IMR-90 (cell line): ENCODE measurements around the gene HOGA1. TPM values are rescaled to one million over a fixed set of nuclear protein-coding genes. Genes with fewer than 3 reads are reported as not detected.

ENCODE experiments used
- ATAC-seq: fragments of 200-7000 bp; cut with Tn5 transposase; 2 replicates; pipeline ENCODE4 v1.9.1; 2020; ENCODE audit warnings: low read depth, mild to moderate bottlenecking, moderate library complexity
- BruUV-seq: library from RNA; stranded (reverse); fragments of 400-500 nt; replicated peaks from 2 replicates; lab custom pipeline; 2021; lab: Mats Ljungman, UMichigan
- CTCF ChIA-PET: fragments of 300-600 bp; formaldehyde crosslinking; extraction: SDS; loops from one replicate; lab custom pipeline; 2021; ENCODE audit warnings: antibody characterized with exemption; lab: Yijun Ruan, JAX
- POLR2A ChIA-PET: fragments of 300-600 bp; sonication (Branson Sonifier 250); formaldehyde crosslinking; loops from one replicate; lab custom pipeline; 2022; ENCODE audit warnings: antibody characterized with exemption; ENCODE audit not compliant: unreplicated experiment; lab: Charles Lee
- DNase-seq: peaks from one replicate; pipeline ENCODE4 v3.0.0; 2013
- H2AFZ ChIP-seq: replicated peaks from 2 replicates; pipeline ENCODE3; 2013; ENCODE audit warnings: low read length, mild to moderate bottlenecking; ENCODE audit not compliant: poor library complexity
- H2AK5ac ChIP-seq: 2 replicates; pipeline ENCODE4 v1.6.1; 2013; ENCODE audit warnings: low read depth, low read length, inconsistent platforms
- H2AK9ac ChIP-seq: replicated peaks from 2 replicates; pipeline ENCODE3; 2013; ENCODE audit warnings: mild to moderate bottlenecking, low read depth, low read length, moderate library complexity; ENCODE audit not compliant: poor library complexity
- H2BK120ac ChIP-seq: 2 replicates; pipeline ENCODE4 v1.6.1; 2013; ENCODE audit warnings: low read depth, low read length, inconsistent platforms
- H2BK15ac ChIP-seq: 3 replicates; pipeline ENCODE4 v1.6.1; 2013; ENCODE audit warnings: low read depth, low read length, inconsistent platforms
- H2BK20ac ChIP-seq: 2 replicates; pipeline ENCODE4 v1.6.1; 2013; ENCODE audit warnings: low read depth, mild to moderate bottlenecking, inconsistent platforms, low read length, moderate library complexity
- H2BK5ac ChIP-seq: 2 replicates; pipeline ENCODE4 v1.6.1; 2013; ENCODE audit warnings: mild to moderate bottlenecking, low read depth, low read length, inconsistent platforms; ENCODE audit not compliant: poor library complexity, severe bottlenecking
- H3K14ac ChIP-seq: replicated peaks from 2 replicates; pipeline ENCODE4 v1.6.1; 2013; ENCODE audit warnings: low read depth, low read length, inconsistent platforms
- H3K18ac ChIP-seq: 2 replicates; pipeline ENCODE4 v1.6.1; 2013; ENCODE audit warnings: low read depth, low read length, control low read depth
- H3K23ac ChIP-seq: 2 replicates; pipeline ENCODE4 v1.6.1; 2013; ENCODE audit warnings: low read depth, low read length, inconsistent platforms
- H3K27ac ChIP-seq: 2 replicates; pipeline ENCODE4 v1.5.1; 2013; ENCODE audit warnings: mild to moderate bottlenecking, control low read depth, low read length; ENCODE audit not compliant: insufficient read depth
- H3K27me3 ChIP-seq: 2 replicates; pipeline ENCODE4 v1.6.1; 2013; ENCODE audit warnings: low read length; ENCODE audit not compliant: control insufficient read depth, insufficient read depth
- H3K36me3 ChIP-seq: 2 replicates; pipeline ENCODE4 v1.6.1; 2013; ENCODE audit warnings: low read length, mixed read lengths; ENCODE audit not compliant: control insufficient read depth, insufficient read depth
- H3K4ac ChIP-seq: 2 replicates; pipeline ENCODE4 v1.6.1; 2013; ENCODE audit warnings: low read depth, low read length, inconsistent platforms
- H3K4me1 ChIP-seq: 2 replicates; pipeline ENCODE4 v1.6.1; 2013; ENCODE audit warnings: low read length, mixed read lengths; ENCODE audit not compliant: control insufficient read depth, insufficient read depth
- H3K4me2 ChIP-seq: 2 replicates; pipeline ENCODE4 v1.6.1; 2013; ENCODE audit warnings: low read depth, mild to moderate bottlenecking, control low read depth, low read length, moderate library complexity
- H3K4me3 ChIP-seq: 2 replicates; pipeline ENCODE4 v1.5.1; 2013; ENCODE audit warnings: low read depth, mild to moderate bottlenecking, control low read depth, low read length, moderate library complexity; ENCODE audit not compliant: insufficient read depth
- H3K56ac ChIP-seq: 2 replicates; pipeline ENCODE4 v1.6.1; 2013; ENCODE audit warnings: low read length, inconsistent platforms; ENCODE audit not compliant: insufficient read depth; ENCODE audit errors: extremely low read depth
- H3K79me1 ChIP-seq, 2 experiments: 2 replicates each; pipeline ENCODE4 v1.6.1; 2013; ENCODE audit warnings: low read length in 2 of 2, inconsistent platforms in 1 of 2, low read depth in 1 of 2
- H3K9ac ChIP-seq: 2 replicates; pipeline ENCODE4 v1.6.1; 2013; ENCODE audit warnings: low read depth, low read length, control low read depth
- H3K9me1 ChIP-seq: 2 replicates; pipeline ENCODE4 v1.6.1; 2013; ENCODE audit warnings: low read length, inconsistent platforms; ENCODE audit not compliant: insufficient read depth
- H3K9me3 ChIP-seq: 2 replicates; pipeline ENCODE4 v1.6.1; 2013; ENCODE audit warnings: low read length; ENCODE audit not compliant: control insufficient read depth, insufficient read depth
- H4K20me1 ChIP-seq: 2 replicates; pipeline ENCODE4 v1.6.1; 2013; ENCODE audit warnings: low read length, inconsistent platforms; ENCODE audit not compliant: insufficient read depth
- H4K5ac ChIP-seq: 2 replicates; pipeline ENCODE4 v1.6.1; 2013; ENCODE audit warnings: mild to moderate bottlenecking, low read depth, low read length, control low read depth
- H4K8ac ChIP-seq, 2 experiments: 2 replicates each; pipeline ENCODE4 v1.6.1; 2013; ENCODE audit warnings: low read depth in 2 of 2, low read length in 2 of 2, control low read depth in 1 of 2, inconsistent platforms in 1 of 2
- H4K91ac ChIP-seq: 2 replicates; pipeline ENCODE4 v1.6.1; 2013; ENCODE audit warnings: low read depth, low read length, inconsistent platforms; ENCODE audit not compliant: insufficient read depth
- BHLHE40 ChIP-seq: fragments of 150-350 bp; IDR thresholded peaks from 2 replicates; pipeline ENCODE4 v1.6.1; 2016; ENCODE audit warnings: mild to moderate bottlenecking, low read depth, low read length
- FOS ChIP-seq: fragments of 150-350 bp; IDR thresholded peaks from 2 replicates; pipeline ENCODE4 v1.6.1; 2016; ENCODE audit warnings: low read depth, low read length
- NFE2L2 ChIP-seq: fragments of 150-350 bp; IDR thresholded peaks from 2 replicates; pipeline ENCODE4 v1.6.1; 2016; ENCODE audit warnings: low read depth, mild to moderate bottlenecking, low read length
- RFX5 ChIP-seq: IDR thresholded peaks from 2 replicates; pipeline ENCODE4 v1.8.0; 2012; ENCODE audit warnings: low read depth, mild to moderate bottlenecking, low read length, moderate library complexity
- WGBS, 2 experiments: methylation state at CpG; one replicate each; pipeline versions ENCODE4 v1.1.5 to v1.1.7; 2013; ENCODE audit warnings: missing lambda C conversion rate in 2 of 2; ENCODE audit not compliant: insufficient read length in 1 of 2; ENCODE audit errors: extremely low coverage in 2 of 2; 5-methylcytosine and 5-hydroxymethylcytosine counted together
- dilution Hi-C: fragments of 300-500 bp; cut with HindIII; formaldehyde crosslinking; loops from one replicate; pipeline ENCODE4 v1.14.3; 2018; ENCODE audit warnings: low sequenced_read_pairs; ENCODE audit not compliant: unreplicated experiment
- in situ Hi-C: fragments of 300-500 bp; cut with MboI; formaldehyde crosslinking; loops from 3 replicates; pipeline ENCODE4 v1.14.3; 2019; ENCODE audit warnings: low sequenced_read_pairs, inconsistent platforms, mixed read lengths
- intact Hi-C: fragments of 100-400 bp; cut with micrococcal nuclease; formaldehyde crosslinking; loops from 2 replicates; pipeline ENCODE4 v1.10.0; 2022
- polyA plus RNA-seq, 3 experiments: library from polyadenylated mRNA; depleted of rRNA; stranded (reverse); fragments of >200 nt; gene quantifications; 2 replicates each; pipeline ENCODE4 v1.2.3, GENCODE V29; 2012; ENCODE audit warnings: low replicate concordance in 1 of 3
- total RNA-seq: library from RNA; depleted of rRNA; stranded (reverse); fragments of >200 nt; gene quantifications from 2 replicates; pipeline ENCODE4 v1.2.3, GENCODE V29; 2012

HOGA1 gene
- total and polyA plus RNA-seq, 2 of the 4 experiments (the other 2 are of a cell fraction): 0.36 to 0.41 TPM

- CTCF ChIA-PET: interaction anchor here (0.6 to 0.8 kb wide), 3 partner anchors 67 to 174 kb away, joined by 3 read pairs; partner anchors contain the start of genes PI4K2A and RRP12
- dilution Hi-C loops (no loop called here), in situ Hi-C loops (loop anchor here (10.0 kb wide), 1 partner anchor 160 kb away; the partner anchor contains the start of gene ZFYVE27), intact Hi-C loops (loop anchor here (5.0 kb wide), 1 partner anchor 158 kb away; no protein-coding TSS in a partner anchor)
- H3K27me3 ChIP-seq: no peaks in the 10 kb centered on the region; the same call in 1 of the 2 replicates
- WGBS, 2 experiments: 86% methylated on average over 1 of the region's 4 CpGs; no CpG with 5 or more reads in 1 of the 2 experiments
- no peaks in the 10 kb centered on the region for H3K9me3 ChIP-seq
- no peak overlapping the region for H3K9ac ChIP-seq
- H3K56ac ChIP-seq: no peak overlapping the region
- no peak overlapping the region for H4K5ac ChIP-seq
- DNase-seq (peak; percentile 42), ATAC-seq (peak; percentile 47)
- H4K91ac ChIP-seq: peak overlapping the region; percentile 24; the same call in 1 of the 2 replicates
- H3K14ac ChIP-seq: peak overlapping the region; percentile 13; the same call in 1 of the 2 replicates
- peaks cover 16% of the 10 kb centered on the region for H3K4me1 ChIP-seq
- peak overlapping the region; percentile 68 for H2AFZ ChIP-seq
- peaks cover 11% of the 10 kb centered on the region for H3K9me1 ChIP-seq
- H2AK9ac ChIP-seq: peak overlapping the region; percentile 40
- H3K4ac ChIP-seq: peak overlapping the region; percentile 48
- BruUV-seq: no TSS peak
- POLR2A ChIA-PET: interaction anchor here (0.6 kb wide), 1 partner anchor 41 kb away, joined by 4 read pairs; no protein-coding TSS in a partner anchor
- peak overlapping the region; percentile 79 for H2AK5ac ChIP-seq
- peak overlapping the region; percentile 35; the same call in 1 of the 2 replicates for H3K23ac ChIP-seq
- H2BK15ac ChIP-seq: no peak overlapping the region
- H3K4me2 ChIP-seq: peak overlapping the region; percentile 5; the same call in 1 of the 2 replicates
- H2BK120ac ChIP-seq: peak overlapping the region; percentile 47; the same call in 1 of the 2 replicates
- TF ChIP-seq RFX5 (no peak), BHLHE40 (peak; percentile 70; the same call in 1 of the 2 replicates), NFE2L2 (no peak), FOS (peak; percentile 48)
- peak overlapping the region in 1 of 2 experiments; percentile 16; a peak in 1 of 4 replicates for H4K8ac ChIP-seq
- no peaks in the 10 kb centered on the region for H3K79me1 ChIP-seq
- peak overlapping the region; percentile 16; the same call in 1 of the 2 replicates for H3K27ac ChIP-seq
- H2BK20ac ChIP-seq: peak overlapping the region; percentile 58; the same call in 1 of the 2 replicates
- H2BK5ac ChIP-seq: peak overlapping the region; percentile 64
- H4K20me1 ChIP-seq: peaks cover 5% of the 10 kb centered on the region; the same call in 1 of the 2 replicates
- peak overlapping the region; percentile 46 for H3K18ac ChIP-seq
- no peak overlapping the region for H3K4me3 ChIP-seq
- H3K36me3 ChIP-seq: peaks cover 10% of the 10 kb centered on the region; the same call in 1 of the 2 replicates
These were observed 9.6 kb upstream of the HOGA1 start for GRCh38 chr10:97574374-97575126.
